ENCODE results near the gene UBE2D1.

- no peak for TF ChIP-seq CTCF (IDR thresholded peaks at IDR 0.05)
- no peak for TF ChIP-seq EZH2 (IDR thresholded peaks at IDR 0.05)
- TF ChIP-seq EZH2phosphoT487 (IDR thresholded peaks at IDR 0.05), result no peak
Measured at GRCh38 chr10:58328233-58328632, 6.6 kb upstream of the UBE2D1 start.

Data from neural progenitor cell (in vitro differentiated cells).